Subcutaneous abdominal adipose tissue (tissue), 5 donors: Measurements from ENCODE around the gene PPIL4.
"Not testable (repeated sequence)": the region's sequence is repeated elsewhere in the genome, so short reads cannot be mapped to it uniquely, and the experiment has no call there.

ENCODE experiments used
- H3K27ac ChIP-seq: one replicate; pipeline ENCODE4 v1.7.0; 2013; ENCODE audit warnings: low read depth, mild to moderate bottlenecking, inconsistent platforms, low read length, moderate library complexity
- H3K27me3 ChIP-seq, 5 donors: one replicate each; pipeline ENCODE4 v1.7.0; 2013; ENCODE audit warnings: low read length in 5 of 5, inconsistent platforms in 1 of 5; ENCODE audit not compliant: control insufficient read depth in 5 of 5, insufficient read depth in 4 of 5
- H3K36me3 ChIP-seq, 5 donors: one replicate each; pipeline ENCODE4 v1.7.0; 2013; ENCODE audit warnings: low read length in 5 of 5; ENCODE audit not compliant: control insufficient read depth in 5 of 5, insufficient read depth in 5 of 5
- H3K4me1 ChIP-seq, 5 donors: one replicate each; pipeline ENCODE4 v1.7.0; 2013; ENCODE audit warnings: low read length in 5 of 5, mild to moderate bottlenecking in 3 of 5, moderate library complexity in 1 of 5; ENCODE audit not compliant: control insufficient read depth in 5 of 5, insufficient read depth in 5 of 5
- H3K4me3 ChIP-seq, 5 donors: one replicate each; pipeline ENCODE4 v1.7.0; 2013; ENCODE audit warnings: low read length in 5 of 5, low read depth in 1 of 5
- H3K9ac ChIP-seq, 5 donors: one replicate each; pipeline ENCODE4 v1.7.0; 2013; ENCODE audit warnings: low read length in 5 of 5, mild to moderate bottlenecking in 4 of 5, moderate library complexity in 3 of 5
- H3K9me3 ChIP-seq, 5 donors: one replicate each; pipeline ENCODE4 v1.7.0; 2013; ENCODE audit warnings: low read length in 5 of 5; ENCODE audit not compliant: control insufficient read depth in 5 of 5
- donor health status: healthy.
- donor health status: healthy.
- donor health status: healthy.
- donor health status: healthy.
- donor health status: healthy.

PPIL4 gene

DNA sequence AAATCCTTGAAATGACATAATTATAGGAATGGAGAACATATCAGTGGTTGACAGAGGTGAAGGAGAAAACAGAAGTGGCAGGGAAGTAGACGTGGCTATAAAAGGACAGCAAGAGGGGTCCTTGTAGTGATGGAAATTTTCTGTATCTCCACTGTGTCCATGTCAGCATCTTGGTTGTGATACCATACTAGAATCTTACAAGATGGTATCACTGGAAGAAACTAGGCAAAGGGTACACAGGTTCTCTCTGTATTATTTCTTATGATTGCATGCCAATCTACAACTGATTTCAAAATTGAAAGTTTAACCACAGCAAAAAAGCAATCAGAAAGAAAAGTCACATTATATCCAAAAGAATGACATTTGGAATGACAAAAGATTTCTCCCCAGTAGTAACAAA lies 44.6 kb downstream of the PPIL4 start:
- Histone ChIP-seq H3K36me3 (peaks cover 2 to 19% (median 8%) of the 10 kb centered on the region in 5 donors), H3K4me3 (no peak overlapping the region), H3K9me3 (no peaks in the 10 kb centered on the region), H3K27me3 (no peaks in the 10 kb centered on the region), H3K27ac (no peak overlapping the region), H3K9ac (no peak overlapping the region), H3K4me1 (peaks cover 0 to 18% (median 2%) of the 10 kb centered on the region in 5 donors)

GRCh38 chr6:149500096-149500495 lies 45.7 kb downstream of the PPIL4 start:
- no peaks in the 10 kb centered on the region for H3K9me3 ChIP-seq
- H3K4me1 ChIP-seq: peaks cover 0 to 18% (median 2%) of the 10 kb centered on the region in 5 donors
- no peak overlapping the region for H3K27ac ChIP-seq
- no peaks in the 10 kb centered on the region for H3K27me3 ChIP-seq
- H3K9ac ChIP-seq: no peak overlapping the region
- H3K4me3 ChIP-seq: no peak overlapping the region
- peaks cover 0 to 13% (median 3%) of the 10 kb centered on the region in 5 donors for H3K36me3 ChIP-seq

- Histone ChIP-seq H3K27me3 (no peaks in the 10 kb centered on the region), H3K27ac (peak overlapping the region; percentile 6), H3K9me3 (no peaks in the 10 kb centered on the region), H3K9ac (no peak overlapping the region), H3K4me3 (peak overlapping the region in 1 of 5 donors; percentile 16), H3K36me3 (peaks cover 0 to 7% (median 0%) of the 10 kb centered on the region in 5 donors), H3K4me1 (peaks cover 0 to 18% (median 2%) of the 10 kb centered on the region in 5 donors)
Measured at GRCh38 chr6:149499066-149499465, 46.8 kb downstream of the PPIL4 start.

DNA sequence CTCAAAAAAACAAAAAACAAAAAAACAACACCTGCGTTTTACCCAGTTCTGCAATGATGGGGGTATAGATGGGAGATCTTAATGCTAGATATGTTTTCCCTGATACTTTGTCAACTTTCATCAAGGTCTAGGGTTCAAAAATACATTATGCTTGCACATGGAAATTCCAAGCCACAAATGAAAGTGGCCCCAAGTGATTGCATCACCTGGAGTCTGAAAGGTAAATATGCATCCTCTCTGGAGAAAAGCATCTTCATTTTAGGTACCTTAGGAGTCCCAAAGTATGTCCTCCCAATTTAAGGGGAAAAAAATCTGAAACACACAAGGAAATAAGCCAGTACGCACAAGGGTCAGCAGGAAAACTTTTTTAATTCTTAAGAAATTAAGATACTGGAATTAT lies 48.5 kb downstream of the PPIL4 start:
- Histone ChIP-seq H3K4me3 (no peak overlapping the region), H3K36me3 (peaks cover 0 to 7% (median 0%) of the 10 kb centered on the region in 5 donors), H3K9ac (no peak overlapping the region), H3K27me3 (no peaks in the 10 kb centered on the region), H3K27ac (no peak overlapping the region), H3K9me3 (no peaks in the 10 kb centered on the region), H3K4me1 (peaks cover 0 to 18% (median 2%) of the 10 kb centered on the region in 5 donors)

- H3K27ac ChIP-seq, H3K9me3 ChIP-seq, H3K9ac ChIP-seq, H3K36me3 ChIP-seq, H3K27me3 ChIP-seq, H3K4me3 ChIP-seq: not testable (repeated sequence)
- H3K4me1 ChIP-seq: peaks cover 0 to 18% (median 2%) of the 10 kb centered on the region in 5 donors
Measured at GRCh38 chr6:149496597-149496996, 49.2 kb downstream of the PPIL4 start.

GRCh38 chr6:149495349-149496016 lies 50.4 kb downstream of the PPIL4 start:
- H3K4me1 ChIP-seq: peaks cover 0 to 18% (median 2%) of the 10 kb centered on the region in 5 donors
- H3K27me3 ChIP-seq, H3K36me3 ChIP-seq, H3K9ac ChIP-seq, H3K9me3 ChIP-seq, H3K4me3 ChIP-seq, H3K27ac ChIP-seq: not testable (repeated sequence)

GRCh38 chr6:149494810-149495209 lies 51.0 kb downstream of the PPIL4 start:
- not testable (repeated sequence) for H3K4me3 ChIP-seq, H3K36me3 ChIP-seq, H3K27ac ChIP-seq, H3K9ac ChIP-seq, H3K27me3 ChIP-seq, H3K9me3 ChIP-seq
- peaks cover 0 to 15% (median 2%) of the 10 kb centered on the region in 5 donors for H3K4me1 ChIP-seq

- Histone ChIP-seq H3K4me3 (no peak overlapping the region), H3K9ac (no peak overlapping the region), H3K27me3 (no peaks in the 10 kb centered on the region), H3K4me1 (peaks cover 0 to 5% (median 0%) of the 10 kb centered on the region in 5 donors), H3K27ac (no peak overlapping the region), H3K36me3 (no peaks in the 10 kb centered on the region), H3K9me3 (no peaks in the 10 kb centered on the region)
Measured at GRCh38 chr6:149493761-149494320, 52.0 kb downstream of the PPIL4 start.

DNA sequence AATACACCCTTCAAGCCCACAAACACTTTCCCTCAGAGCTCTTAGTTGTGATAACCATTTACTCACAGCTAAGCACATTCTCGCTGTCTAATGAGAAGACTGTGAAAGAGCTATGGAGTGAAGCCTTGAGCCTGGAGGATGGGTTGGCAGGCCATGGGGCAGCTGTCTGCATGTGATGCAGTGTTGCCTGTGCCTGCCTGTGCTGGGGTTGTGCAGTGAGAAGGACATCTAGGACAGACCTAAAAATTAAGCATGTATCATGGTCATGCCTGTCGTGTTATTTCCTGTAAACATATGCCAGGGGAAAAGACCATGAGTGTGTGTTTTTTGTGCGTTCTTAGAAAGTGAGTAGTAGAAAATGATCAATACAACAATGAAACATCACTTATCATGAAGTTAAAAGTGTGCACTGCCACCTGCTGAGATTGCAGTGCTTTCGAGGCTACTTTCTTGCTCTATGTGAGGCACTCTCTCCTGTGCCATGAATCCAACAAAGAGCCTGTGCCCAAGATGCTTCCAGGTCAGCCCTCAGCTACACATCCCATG lies 53.0 kb downstream of the PPIL4 start:
- Histone ChIP-seq H3K9ac (no peak overlapping the region), H3K9me3 (no peaks in the 10 kb centered on the region), H3K4me3 (no peak overlapping the region), H3K27ac (no peak overlapping the region), H3K27me3 (no peaks in the 10 kb centered on the region), H3K36me3 (no peaks in the 10 kb centered on the region), H3K4me1 (no peaks in the 10 kb centered on the region)

DNA sequence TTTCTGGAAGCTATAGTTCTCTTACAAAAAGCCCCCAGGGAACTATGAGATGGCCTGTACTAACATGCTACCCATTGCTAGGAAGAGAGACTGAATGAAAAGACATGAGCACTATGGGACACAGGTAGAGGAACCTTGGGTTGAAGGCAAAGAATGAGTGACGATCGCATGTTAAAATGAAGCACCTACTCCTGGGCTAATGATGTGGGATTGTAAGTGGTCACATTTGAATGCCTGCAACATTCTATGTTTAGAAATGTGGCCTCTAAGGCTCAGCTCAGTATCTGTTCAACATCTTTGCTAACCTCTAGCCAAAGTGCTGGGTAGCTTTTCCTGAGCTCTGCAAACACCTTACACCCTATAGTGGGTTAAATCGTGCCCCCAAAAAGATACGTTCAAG lies 55.9 kb downstream of the PPIL4 start:
- Histone ChIP-seq H3K9ac (no peak overlapping the region), H3K4me3 (no peak overlapping the region), H3K27ac (no peak overlapping the region), H3K36me3 (no peaks in the 10 kb centered on the region), H3K27me3 (peaks cover 0 to 4% (median 0%) of the 10 kb centered on the region in 5 donors), H3K4me1 (peaks cover 6 to 12% (median 8%) of the 10 kb centered on the region in 5 donors), H3K9me3 (no peaks in the 10 kb centered on the region)
